Right renal cortex interstitium (tissue), 3 donors: ENCODE data around the gene RPS6KA6. TPM values are rescaled to one million over a fixed set of nuclear protein-coding genes. Genes with fewer than 3 reads are reported as not detected.

Source experiments
- DNase-seq, 3 donors: peaks; one replicate each; pipeline ENCODE4 v3.0.0-alpha.2; 2013; ENCODE audit warnings: low read depth in 3 of 3, low spot score in 2 of 3
- polyA plus RNA-seq, 3 donors: library from polyadenylated mRNA; unstranded; fragments of 120-200 nt; gene quantifications; one replicate each; pipeline ENCODE4 v1.2.1, GENCODE V29; 2013; ENCODE audit not compliant: insufficient read length in 3 of 3

RPS6KA6 gene
- polyA plus RNA-seq: 10 to 100 TPM; 18.6 to 22.8 (median 20.0) TPM

DNA sequence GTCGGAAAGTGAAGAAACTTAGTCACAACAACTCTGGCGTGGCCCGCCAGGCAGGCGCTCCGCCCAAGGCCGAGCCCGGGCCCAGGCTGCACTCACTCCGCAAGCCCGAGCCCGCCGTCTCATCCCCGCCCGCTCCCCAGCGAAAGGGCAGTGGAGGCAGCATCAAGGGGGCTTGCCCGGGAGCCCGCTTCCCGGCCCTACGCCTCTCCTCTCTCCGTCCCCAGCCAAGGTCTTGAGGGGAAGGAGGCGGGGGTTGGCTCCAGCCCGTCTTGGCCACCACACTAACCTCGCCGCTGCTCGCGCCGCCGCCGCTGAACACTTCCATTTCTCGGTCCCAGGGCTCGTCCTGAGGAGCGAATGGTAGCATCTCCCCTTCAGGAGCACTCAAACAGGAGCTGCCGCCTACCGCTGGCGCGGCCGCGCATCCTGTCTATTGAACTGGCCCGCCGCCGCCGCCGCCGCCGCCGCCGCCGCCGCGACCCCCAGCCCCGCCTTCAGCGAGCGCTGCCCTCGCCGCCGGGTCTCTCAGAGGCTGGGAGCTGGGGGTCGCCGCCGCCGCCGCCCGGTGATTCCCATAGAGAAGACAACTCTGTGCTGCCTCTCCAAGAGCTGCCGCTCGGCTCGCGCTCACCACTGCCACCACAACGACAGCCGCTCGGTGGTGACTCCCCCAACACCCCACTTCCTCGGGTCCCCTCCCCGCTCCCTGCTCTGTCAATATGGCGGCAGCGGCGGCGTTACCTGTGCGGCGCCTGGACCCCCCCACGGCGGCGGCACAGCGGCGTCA is at the start of gene RPS6KA6:
RPS6KA6 (minus strand) TSS at position 667 of the 787 bp plus-strand sequence; CDS start at position 367, 300 bp downstream.
- DNase-seq: peak in 1 of 3 donors; percentile 4

DNA sequence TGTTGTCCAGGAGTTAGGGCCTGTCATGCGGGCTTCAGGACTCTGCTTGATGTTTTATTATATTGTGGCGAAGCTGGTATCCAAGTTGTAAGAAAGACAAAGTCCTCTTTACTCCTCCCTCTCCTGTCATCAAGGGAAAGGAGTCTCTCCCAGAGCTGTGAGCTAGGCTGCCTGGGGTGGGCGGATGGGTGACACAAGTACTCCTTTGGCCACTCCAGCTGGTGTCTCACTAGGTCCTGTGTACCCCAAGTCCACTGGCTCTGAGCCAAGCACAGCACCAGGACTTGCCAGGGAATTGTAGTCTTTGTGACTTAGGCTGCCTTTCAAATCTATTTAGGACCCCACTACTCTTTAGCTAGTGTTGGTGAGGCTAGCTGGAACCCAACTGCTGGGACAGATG is 36.7 kb upstream of the RPS6KA6 start:
- no peak for DNase-seq

DNA sequence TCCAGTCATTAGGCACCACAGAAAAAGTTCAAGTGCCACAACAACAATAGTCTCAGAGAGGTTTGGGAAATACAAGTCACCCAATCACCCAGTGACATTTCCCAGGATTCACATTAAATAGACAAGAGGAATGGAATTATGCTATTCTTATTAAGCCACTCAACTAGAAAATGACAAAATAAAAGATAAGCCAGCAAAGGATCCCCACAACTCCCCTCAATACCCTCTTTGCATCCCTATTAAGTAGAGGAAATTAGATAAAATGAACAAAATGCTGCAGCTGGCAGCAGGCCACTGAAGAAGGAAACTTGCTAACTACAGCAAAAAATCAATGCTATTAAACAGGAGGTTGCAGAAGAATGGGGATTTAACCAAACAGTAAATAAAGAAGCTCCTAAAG is 35.3 kb upstream of the RPS6KA6 start:
- DNase-seq: no peak

DNA sequence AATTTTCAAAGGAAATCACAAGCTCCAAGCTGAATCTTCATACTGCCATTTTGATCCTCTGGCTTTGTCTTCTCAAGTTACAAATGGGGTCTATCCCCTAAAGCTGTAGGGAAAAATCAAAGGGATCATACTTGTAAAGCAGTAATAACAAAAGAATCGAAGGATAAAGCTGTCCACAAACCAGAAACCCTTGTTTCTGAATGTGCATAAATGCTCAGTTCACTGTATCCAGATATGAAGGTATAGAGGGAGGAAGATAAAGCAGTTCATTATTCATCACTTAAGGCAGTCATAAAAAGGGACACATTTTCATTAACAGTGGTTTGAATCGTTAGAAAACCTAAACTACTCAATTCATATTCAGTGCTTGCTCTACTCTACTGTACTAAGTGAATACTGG is 33.2 kb upstream of the RPS6KA6 start:
- DNase-seq: no peak

DNA sequence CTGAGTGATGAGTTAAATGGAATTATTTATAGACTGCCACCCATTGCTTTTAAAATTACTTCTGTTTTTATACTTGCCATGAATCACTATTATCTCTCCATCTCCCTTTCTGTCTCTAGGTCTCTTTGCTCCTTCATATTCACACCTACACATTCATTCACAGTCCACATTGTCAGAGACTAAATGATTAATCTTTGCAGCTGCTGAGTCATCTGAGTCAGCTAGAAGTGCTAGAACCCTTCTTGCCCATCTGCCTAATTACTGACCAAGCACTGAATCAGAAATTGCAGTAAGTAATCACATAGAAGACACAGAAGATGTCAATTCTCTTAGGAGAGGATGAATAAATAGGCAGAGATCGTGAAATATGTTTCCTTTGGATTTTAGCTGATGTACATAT is 31.6 kb upstream of the RPS6KA6 start:
- no peak for DNase-seq

DNA sequence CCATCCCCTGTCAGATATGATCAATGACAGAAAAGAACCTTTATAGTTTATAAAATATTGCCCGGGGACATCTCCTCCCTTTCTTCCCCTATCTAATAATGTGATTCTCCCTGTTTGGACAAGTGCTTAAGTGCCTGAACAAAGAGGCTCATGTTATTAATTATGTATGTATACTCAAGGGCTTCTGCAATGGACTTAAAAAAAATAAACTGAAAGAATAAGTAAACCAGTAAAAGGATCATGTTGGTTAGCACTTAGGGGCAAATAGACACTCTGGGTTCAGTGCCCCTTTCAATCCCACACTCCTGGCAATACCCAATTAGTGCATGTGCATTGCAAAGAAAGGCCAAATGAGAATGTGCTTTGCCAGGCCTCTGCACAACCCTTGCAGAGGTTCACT is 30.7 kb upstream of the RPS6KA6 start:
- no peak for DNase-seq

DNA sequence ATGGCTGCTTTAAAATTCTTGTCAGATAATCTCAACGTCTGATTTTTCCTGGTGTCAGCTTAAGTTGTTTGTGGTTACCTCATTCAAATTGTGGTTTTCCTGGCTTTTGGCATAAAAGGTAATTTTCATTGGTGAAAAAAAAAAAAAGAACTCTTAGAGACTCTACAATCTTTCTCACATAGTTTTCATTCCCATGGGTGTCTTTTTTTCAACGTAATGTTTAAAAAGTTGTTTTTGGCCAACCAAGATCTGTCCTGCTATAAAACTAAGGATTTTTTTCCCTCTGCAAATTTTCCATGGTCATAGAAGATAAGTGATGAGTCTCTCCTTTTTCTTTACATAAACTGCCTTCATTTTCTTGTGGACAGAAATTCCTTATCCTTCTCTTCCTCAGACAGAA is 28.9 kb upstream of the RPS6KA6 start:
- DNase-seq: no peak

DNA sequence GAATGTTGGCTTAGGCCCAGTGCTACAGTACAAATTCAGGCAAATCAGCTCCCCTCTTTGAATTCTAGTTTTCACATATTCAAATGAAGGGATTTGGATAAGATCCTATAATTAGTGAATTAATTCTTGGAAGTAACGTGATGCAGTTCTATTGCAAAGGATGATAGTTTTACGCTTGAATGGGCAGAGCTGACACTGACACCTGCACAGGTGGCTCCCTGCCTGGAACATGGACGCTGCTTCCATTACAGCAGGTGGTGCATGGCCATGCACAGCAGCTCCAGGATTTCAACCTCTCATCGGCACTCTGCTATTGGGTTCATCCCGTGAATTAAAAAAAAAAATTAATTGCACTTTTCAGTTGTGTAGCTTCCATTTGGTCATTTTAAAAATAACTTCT is 28.4 kb upstream of the RPS6KA6 start:
- no peak for DNase-seq

DNA sequence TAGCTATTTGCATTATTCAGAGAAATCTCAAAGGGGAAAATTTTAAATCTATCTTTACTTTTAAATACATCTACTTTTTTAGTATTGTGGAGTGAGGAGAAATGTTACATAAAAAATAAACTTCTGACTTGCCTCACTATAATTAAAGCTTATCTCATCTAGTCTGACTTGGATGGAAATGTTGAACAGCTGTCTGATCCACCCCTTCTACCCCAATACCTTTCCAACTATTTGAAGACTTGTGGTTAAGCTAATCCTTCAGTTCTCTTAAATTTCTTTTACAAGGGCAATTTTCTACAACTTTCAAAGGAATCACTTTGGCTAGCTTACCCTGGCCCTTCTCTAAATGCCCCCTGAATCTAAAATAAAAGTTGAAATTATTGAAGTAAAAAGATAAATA is 17.3 kb upstream of the RPS6KA6 start:
- DNase-seq: no peak

DNA sequence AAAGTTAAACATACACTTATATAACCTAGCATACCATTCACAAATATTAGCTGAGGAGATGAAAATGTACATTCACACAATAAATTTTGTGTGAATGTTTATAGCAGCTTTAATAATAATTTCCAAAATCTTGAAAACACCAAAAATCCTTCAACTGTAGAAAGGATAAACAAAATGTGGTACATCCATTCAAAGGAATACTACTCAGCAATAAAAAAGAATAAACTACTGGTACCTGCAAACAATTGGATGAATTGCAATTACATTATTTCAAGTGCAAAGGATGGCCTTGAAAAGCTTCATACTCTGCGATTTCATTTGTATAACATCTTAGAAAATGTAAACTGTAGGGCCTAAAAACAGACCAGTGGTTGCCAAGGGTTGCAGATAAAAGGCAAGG is 11.7 kb upstream of the RPS6KA6 start:
- no peak for DNase-seq

DNA sequence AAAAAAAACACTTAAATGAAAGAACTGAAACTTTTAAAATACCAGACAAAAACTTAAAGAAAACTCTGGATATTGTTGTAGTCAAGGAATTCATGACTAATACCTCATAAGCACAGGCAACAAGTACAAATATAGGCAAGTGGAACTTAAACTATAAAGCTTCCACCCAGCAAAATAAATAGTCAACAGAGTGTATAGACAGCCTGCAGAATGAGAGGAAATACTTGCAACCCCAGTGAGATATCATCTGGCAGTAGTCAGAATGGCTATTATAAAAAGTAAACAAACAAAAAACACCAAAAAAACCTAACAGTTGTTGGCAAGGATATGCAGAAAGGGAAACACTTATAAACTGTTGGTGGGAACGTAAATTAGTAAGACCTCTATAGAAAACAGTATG is 9.6 kb upstream of the RPS6KA6 start:
- no peak for DNase-seq

DNA sequence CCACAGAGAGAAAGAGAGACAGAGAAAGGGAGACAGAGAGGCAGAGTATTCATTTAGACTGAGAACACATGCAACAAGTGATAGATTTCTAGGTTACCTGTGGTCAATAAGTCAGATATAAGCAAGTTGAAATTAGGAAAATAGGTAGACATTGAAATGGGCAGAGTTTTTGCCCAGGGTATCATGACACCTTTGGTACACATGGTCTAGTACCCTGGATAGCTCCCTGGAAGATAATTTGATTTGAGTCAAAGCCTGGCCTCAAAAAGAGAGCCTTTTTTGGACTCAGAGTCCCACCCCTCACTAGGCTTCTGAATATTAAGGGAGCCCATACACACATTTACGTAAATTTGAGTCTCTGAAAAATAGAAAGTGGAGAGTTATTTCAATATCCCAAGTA is 4.0 kb upstream of the RPS6KA6 start:
- no peak for DNase-seq

DNA sequence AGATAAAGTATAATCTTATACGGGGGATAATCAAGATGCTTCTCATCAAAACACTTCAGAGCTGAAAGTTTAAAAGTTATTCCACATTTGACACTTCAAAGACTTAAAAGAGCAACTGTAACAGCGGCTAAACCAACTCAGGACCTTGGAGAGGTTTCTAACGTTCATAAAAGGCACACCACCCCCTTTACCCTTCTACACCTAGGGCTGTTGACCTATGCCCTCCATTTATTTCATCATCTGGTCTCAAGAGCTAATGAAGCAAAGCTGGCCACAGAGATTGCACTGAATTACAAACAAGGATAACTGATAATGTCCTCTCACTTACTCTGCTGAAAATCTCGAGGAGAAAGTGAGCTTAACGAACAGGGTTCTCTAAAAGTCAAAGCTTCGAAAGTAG is 1.1 kb upstream of the RPS6KA6 start:
- no peak for DNase-seq

DNA sequence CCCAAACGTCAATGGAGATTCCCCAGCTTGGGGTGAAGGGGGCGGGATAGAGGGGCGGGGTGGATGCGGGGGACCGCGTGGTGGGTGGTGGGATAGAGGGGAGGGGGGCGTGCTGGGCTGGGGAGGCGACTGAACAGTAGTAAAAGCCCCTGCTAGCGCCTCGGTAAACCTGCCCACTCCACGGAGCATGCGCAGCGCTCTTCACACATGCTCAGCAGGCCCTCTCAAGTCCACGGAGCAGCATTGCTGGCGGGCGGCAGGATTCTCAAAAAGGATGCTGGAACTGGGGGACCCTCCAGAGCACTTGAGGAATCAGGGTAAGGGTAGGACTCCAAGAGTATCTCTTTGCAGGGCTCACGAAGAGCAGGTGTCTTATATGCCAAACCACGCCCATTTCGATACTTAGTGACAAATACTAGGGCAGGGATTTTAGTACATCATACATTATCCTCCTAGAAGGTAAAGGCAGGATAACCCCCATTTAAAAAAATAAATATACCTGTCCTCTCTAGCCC is 378 bp upstream of the RPS6KA6 start:
- peak in 2 of 3 donors; percentile 53 to 56 for DNase-seq

DNA sequence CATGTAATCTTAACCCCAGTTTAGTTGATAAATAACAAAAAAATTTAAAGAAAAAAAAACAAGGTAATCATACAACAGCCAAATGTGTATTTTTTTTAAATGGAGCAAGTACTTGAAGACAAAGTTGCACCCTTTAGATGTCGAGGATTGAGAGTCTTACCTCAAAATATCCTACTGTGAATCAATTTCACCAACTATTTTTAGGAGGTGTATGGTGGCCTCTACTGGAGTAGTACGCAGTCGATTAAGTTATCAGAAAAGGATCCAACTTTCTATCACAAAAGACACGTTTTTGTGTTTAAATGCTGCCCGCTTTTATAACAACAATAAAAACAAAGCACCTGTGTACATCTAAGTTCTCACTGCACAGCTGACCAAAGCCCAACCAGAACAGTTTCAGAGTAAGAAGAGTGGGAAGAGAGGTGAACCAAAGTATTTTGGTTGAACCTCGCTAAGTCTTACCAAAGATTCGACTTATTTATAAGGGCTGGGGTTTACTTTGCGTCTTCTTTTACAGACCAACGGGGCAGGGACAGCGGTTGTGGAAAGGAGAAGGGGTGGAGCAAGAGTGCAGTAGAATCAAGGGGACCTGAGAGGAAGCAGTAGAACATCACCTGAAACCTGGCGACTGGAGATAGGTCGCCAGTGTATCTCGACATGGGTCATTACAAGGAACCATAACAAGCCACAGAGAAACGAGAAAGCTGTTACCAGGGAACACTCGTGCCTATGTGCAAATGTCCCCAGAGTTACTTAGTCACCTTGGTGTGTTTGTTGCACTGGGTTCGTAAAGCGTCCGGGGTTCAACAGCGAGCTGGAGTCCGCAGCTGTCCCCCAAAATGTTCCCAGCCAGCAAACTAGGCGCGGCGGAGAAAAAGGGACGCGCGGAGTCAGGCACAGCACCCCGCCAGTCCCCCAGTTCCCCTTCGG is 1.1 kb downstream of the RPS6KA6 start:
- peak in 2 of 3 donors; percentile 2 to 4 for DNase-seq

DNA sequence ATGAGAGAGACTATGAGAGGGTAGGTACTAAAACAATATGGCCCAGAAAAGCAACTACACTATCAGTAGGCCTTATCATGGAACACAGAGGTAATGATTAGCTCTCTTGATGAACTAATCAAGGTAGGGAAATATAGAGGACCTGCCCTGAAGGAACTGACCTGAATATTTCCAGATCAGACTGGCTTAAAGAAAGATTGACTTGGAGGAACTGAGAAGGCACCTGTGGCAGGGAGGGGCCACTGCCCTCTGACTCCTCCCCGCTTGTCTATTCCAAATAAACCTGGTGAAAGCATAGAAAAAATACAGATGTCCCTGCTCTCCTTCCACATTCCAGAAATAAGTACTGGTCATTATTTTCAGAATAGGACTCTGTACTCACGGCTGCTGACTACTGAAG is 5.5 kb downstream of the RPS6KA6 start:
- no peak for DNase-seq

DNA sequence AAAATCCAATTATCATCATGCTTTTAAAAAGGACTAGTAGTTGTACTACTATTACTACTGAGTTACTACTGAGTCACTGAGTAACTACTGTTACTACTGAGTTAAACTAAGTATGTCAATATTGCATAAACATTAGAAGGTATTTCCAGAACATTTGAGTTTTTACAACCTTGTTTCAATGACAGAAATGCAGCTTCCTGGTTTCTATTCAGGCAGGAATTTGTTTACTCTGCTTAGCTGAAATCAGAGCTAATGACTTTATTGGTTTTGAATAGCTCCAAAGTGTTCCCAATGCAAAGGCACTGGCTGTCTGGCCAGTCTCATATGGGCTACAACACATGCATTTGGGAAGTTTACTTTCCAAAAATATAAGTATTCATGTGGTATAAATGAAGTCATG is 12.0 kb downstream of the RPS6KA6 start:
- DNase-seq: no peak

DNA sequence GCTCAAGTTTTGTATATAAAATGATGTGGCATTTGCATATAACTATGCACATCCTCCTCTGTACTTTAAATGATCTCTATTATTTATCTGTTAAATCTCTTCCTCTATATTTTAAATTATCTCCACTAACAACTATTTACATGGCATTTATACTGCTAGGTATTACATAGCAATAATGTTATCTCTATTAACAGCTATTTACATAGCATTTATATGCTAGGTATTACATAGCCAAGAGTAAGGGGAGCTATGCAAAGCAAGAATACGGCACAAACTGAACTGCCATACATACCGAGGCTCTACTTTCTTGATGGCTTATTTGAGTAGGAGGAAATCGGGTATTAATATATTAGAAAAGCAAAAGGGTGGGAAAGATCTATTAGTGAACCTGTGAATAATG is 12.7 kb downstream of the RPS6KA6 start:
- no peak for DNase-seq

DNA sequence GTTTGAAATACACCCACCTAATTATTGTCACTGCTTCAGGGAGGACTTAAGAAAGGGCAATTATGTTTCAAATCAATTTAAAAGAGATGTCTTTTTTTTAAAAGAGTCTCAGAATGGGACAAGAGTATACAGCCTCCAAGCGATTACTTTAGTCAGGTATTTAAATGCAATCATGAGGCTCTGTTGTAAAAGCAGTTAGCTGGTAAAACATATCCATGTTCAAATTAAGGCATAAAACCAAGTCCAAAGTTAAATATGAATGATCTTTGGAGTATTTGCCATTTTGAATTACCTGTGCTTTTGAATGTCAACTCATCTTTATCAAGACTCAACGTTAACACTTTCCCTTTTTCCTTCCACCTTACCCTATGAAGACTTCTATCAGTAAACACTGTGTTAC is 13.7 kb downstream of the RPS6KA6 start:
- no peak for DNase-seq

DNA sequence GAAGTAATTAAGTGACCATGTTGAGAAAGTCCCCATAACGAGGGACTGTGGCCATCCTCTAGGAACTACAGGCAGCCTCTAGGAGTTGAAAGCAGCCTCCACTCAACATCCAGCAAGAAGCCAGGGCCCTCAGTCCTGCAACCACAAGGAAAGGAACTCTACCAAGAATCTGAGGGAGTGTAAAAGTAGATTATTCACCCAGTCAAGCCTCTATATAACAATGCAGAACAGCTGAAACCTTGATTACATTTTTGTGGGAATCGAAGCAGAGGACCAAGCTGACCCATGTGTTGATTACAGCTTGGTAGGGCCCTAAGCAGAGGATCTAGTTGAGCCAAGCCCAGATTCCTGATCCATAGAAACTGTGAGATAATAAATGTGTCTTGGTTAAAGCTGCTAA is 17.1 kb downstream of the RPS6KA6 start:
- no peak for DNase-seq

DNA sequence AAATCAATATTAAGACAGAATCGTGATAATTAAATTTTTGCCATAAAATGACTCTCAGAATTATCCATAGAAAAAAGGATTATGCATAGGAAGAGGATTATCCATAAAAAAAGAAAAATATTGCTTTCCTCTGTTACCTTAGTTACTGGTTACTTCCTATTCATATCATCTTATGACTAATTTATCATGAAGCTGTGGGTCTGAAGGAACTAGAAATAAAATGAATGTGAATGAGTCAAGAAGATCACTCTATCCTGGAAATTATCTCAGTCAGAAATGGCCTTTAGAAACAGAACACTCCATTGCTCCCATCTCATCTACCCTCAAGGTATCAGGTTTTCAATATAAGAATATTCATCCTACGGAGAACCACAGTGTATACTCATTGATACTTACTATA is 19.4 kb downstream of the RPS6KA6 start:
- DNase-seq: no peak

DNA sequence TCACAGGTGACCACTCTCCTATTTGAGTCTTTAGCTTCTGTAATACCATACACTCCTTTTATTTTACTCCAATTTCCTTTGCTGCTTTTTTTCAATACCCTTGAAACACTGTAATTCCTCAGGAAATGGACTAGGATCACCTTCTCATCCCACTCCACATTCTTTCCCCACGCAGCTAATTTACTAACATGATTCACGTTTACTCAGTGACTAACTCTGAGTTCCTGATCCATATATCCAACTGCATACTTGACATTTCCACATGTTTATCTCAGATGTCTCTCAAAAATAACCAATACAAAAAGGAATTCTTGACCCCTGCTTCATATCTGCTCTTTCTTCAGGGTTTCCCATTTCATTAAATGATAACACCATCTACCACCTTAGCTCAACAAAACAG is 19.9 kb downstream of the RPS6KA6 start:
- DNase-seq: no peak
